GM19328 (cell line): Measurements from ENCODE around the gene CLEC20A.

Experiments
- ATAC-seq: cut with Tn5 transposase; IDR thresholded peaks from one replicate; pipeline ENCODE4 v1.9.1; 2021; ENCODE audit warnings: mild to moderate bottlenecking, moderate library complexity; ENCODE audit not compliant: unreplicated experiment

The CLEC20A gene

GRCh38 chr1:178477841-178478240 is 18.9 kb downstream of the CLEC20A start:
- no peak for ATAC-seq

- ATAC-seq: no peak
These were observed 19.4 kb downstream of the CLEC20A start for GRCh38 chr1:178477373-178477772.

- no peak for ATAC-seq
These were observed 24.2 kb downstream of the CLEC20A start for GRCh38 chr1:178472531-178472930.

- ATAC-seq: no peak
These were observed 26.3 kb downstream of the CLEC20A start for GRCh38 chr1:178470411-178470960.

GRCh38 chr1:178467837-178468236 is 28.9 kb downstream of the CLEC20A start:
- ATAC-seq: no peak

- ATAC-seq: no peak
These were observed 31.8 kb downstream of the CLEC20A start for GRCh38 chr1:178465011-178465410.

- ATAC-seq: no peak
These were observed 32.2 kb downstream of the CLEC20A start for GRCh38 chr1:178464566-178464965.

GRCh38 chr1:178464141-178464540 is 32.6 kb downstream of the CLEC20A start:
- no peak for ATAC-seq

- ATAC-seq: no peak
These were observed 35.1 kb downstream of the CLEC20A start for GRCh38 chr1:178461701-178462100.

GRCh38 chr1:178461104-178461503 is 35.7 kb downstream of the CLEC20A start:
- no peak for ATAC-seq

GRCh38 chr1:178458203-178458602 is 38.6 kb downstream of the CLEC20A start:
- no peak for ATAC-seq

- ATAC-seq: no peak
These were observed 39.1 kb downstream of the CLEC20A start for GRCh38 chr1:178457651-178458050.

- no peak for ATAC-seq
These were observed 40.3 kb downstream of the CLEC20A start for GRCh38 chr1:178456472-178456871.

- no peak for ATAC-seq
These were observed 44.8 kb downstream of the CLEC20A start for GRCh38 chr1:178452013-178452412.

GRCh38 chr1:178451529-178451928 is 45.2 kb downstream of the CLEC20A start:
- no peak for ATAC-seq

- ATAC-seq: no peak
These were observed 45.9 kb downstream of the CLEC20A start for GRCh38 chr1:178450871-178451270.

- ATAC-seq: no peak
These were observed 53.8 kb downstream of the CLEC20A start for GRCh38 chr1:178442925-178443324.

- ATAC-seq: no peak
These were observed 58.3 kb downstream of the CLEC20A start for GRCh38 chr1:178438432-178438831.

GRCh38 chr1:178436899-178437298 is 59.9 kb downstream of the CLEC20A start:
- no peak for ATAC-seq

- no peak for ATAC-seq
These were observed 61.8 kb downstream of the CLEC20A start for GRCh38 chr1:178434899-178435435.

- ATAC-seq: no peak
These were observed 62.4 kb downstream of the CLEC20A start for GRCh38 chr1:178434360-178434759.
